Measurements from ENCODE around the gene ERBIN.
"Not testable (repeated sequence)": the region's sequence is repeated elsewhere in the genome, so short reads cannot be mapped to it uniquely, and the experiment has no call there.

Gene ERBIN

GRCh38 chr5:65961633-65962032 lies 35.3 kb downstream of the ERBIN start:
- H3K4me3 ChIP-seq (ENCODE audit: low read depth, low read length), result no peak overlapping the region
- TF ChIP-seq CTCF (IDR thresholded peaks at IDR 0.05; ENCODE audit: borderline replicate concordance, insufficient read depth, low read depth, low read length), result no peak

GRCh38 chr5:65967288-65968066 lies 41.1 kb downstream of the ERBIN start:
- no peak for TF ChIP-seq CTCF (IDR thresholded peaks at IDR 0.05; ENCODE audit: borderline replicate concordance, insufficient read depth, low read depth, low read length)

GRCh38 chr5:65969539-65970393 lies 43.4 kb downstream of the ERBIN start:
- no peak overlapping the region for H3K4me3 ChIP-seq (ENCODE audit: low read depth, low read length)
- TF ChIP-seq CTCF (IDR thresholded peaks at IDR 0.05; ENCODE audit: borderline replicate concordance, insufficient read depth, low read depth, low read length), result no peak

More at GRCh38 chr5:65967288-65968066, 41.1 kb downstream of the ERBIN start:
- no peak overlapping the region for H3K4me3 ChIP-seq (ENCODE audit: low read depth, low read length)

DNA sequence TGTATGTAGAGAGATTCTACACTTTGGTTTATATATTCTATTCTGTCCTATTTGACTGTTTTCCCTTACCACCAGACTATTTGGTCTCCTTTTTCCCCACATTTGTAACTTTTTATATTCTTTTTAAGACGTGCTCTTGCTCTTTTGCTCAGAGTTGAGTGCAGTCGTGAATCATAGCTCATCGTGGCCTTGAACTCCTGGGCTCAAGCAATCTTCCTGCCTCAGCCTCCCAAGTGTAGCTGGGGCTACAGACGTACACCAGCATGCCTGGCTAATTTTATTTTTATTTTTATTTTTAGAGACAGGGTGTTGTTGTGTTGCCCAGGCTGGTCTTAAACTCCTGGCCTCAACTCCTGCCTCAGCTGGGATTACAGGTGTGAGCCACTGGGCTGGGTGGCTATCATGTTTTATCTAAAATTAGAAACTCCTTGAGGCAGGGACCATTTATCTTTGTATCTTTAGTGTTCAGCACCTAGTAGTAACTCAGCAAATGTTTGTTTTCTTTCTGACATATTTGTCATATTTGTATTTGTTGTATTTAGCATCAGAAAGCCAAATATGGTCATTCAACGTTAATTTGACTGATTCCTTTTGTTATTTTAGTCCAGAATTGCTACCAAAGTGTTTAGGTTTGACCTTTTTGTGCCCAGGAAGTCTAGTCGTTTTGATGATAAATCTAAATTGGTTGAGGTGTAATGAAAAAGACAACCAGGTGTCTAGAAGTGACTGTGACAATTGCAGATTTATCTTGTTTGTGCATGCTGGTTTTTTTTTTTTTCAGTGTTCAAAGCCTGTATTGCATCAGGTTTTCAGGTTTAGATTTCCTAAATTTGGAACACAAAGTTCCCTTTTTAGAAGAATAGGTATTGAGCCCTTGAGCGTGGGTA lies 44.3 kb downstream of the ERBIN start:
- no peak for TF ChIP-seq CTCF (IDR thresholded peaks at IDR 0.05; ENCODE audit: borderline replicate concordance, insufficient read depth, low read depth, low read length)
- no peak overlapping the region for H3K4me3 ChIP-seq (ENCODE audit: low read depth, low read length)

GRCh38 chr5:65971643-65972042 lies 45.3 kb downstream of the ERBIN start:
- TF ChIP-seq CTCF (IDR thresholded peaks at IDR 0.05; ENCODE audit: borderline replicate concordance, insufficient read depth, low read depth, low read length), result no peak

DNA sequence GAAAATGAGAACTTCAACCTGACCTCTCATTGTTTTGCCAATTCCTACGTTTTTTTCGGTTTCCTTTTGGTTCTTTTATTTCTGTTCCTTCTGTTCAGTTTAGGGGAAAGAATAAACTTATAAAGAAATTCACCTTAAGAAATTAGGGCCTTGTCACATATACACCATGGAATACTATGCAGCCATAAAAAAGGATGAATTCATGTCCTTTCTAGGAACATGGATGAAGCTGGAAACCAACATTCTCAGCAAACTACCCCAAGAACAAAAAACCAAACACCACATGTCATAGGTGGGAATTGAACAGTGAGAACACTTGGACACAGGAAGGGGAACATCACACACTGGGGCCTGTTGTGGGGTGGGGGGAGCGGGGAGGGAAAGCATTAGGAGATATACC lies 46.5 kb downstream of the ERBIN start:
- H3K4me3 ChIP-seq (ENCODE audit: low read depth, low read length), result not testable (repeated sequence)

More at GRCh38 chr5:65971643-65972042, 45.3 kb downstream of the ERBIN start:
- no peak overlapping the region for H3K4me3 ChIP-seq (ENCODE audit: low read depth, low read length)

GRCh38 chr5:65978251-65978650 lies 51.9 kb downstream of the ERBIN start:
- no peak overlapping the region for H3K4me3 ChIP-seq (ENCODE audit: low read depth, low read length)
- no peak for TF ChIP-seq CTCF (IDR thresholded peaks at IDR 0.05; ENCODE audit: borderline replicate concordance, insufficient read depth, low read depth, low read length)

Data from GM12875 (cell line).